RWPE2 (cell line): ENCODE results near the gene GPR55.

ENCODE experiments used
- ATAC-seq: fragments of 200-7000 bp; cut with Tn5 transposase; 3 replicates; pipeline ENCODE4 v1.9.1; 2021; ENCODE audit warnings: low read depth
- DNase-seq: peaks from one replicate; pipeline ENCODE4 v3.0.0-alpha.2; 2020; ENCODE audit warnings: low spot score
- H3K27ac ChIP-seq: fragments of 450-650 bp; 2 replicates; pipeline ENCODE4 v1.5.1; 2017; ENCODE audit warnings: mild to moderate bottlenecking; ENCODE audit not compliant: poor library complexity, severe bottlenecking
- H3K27me3 ChIP-seq: fragments of 250-450 bp; sonication (Bioruptor Pico); 2 replicates; pipeline ENCODE4 v1.5.1; 2021; ENCODE audit warnings: mild to moderate bottlenecking, moderate library complexity; ENCODE audit not compliant: insufficient read depth, poor library complexity, severe bottlenecking
- H3K36me3 ChIP-seq: fragments of 250-450 bp; sonication (Bioruptor Pico); 2 replicates; pipeline ENCODE4 v1.5.1; 2020; ENCODE audit warnings: low read depth, mild to moderate bottlenecking, moderate library complexity
- H3K4me1 ChIP-seq: fragments of 250-450 bp; sonication (Bioruptor Pico); 2 replicates; pipeline ENCODE4 v1.5.1; 2021; ENCODE audit warnings: mild to moderate bottlenecking, moderate library complexity; ENCODE audit not compliant: insufficient read depth, poor library complexity, severe bottlenecking
- H3K4me3 ChIP-seq: fragments of 250-450 bp; sonication (Bioruptor Pico); 2 replicates; pipeline ENCODE4 v1.5.1; 2021; ENCODE audit warnings: mild to moderate bottlenecking, moderate library complexity; ENCODE audit not compliant: severe bottlenecking
- H3K9me3 ChIP-seq: fragments of 250-450 bp; sonication (Bioruptor Pico); 2 replicates; pipeline ENCODE4 v1.5.1; 2021; ENCODE audit warnings: mild to moderate bottlenecking, moderate library complexity; ENCODE audit not compliant: severe bottlenecking
- CTCF ChIP-seq: fragments of 450-650 bp; IDR thresholded peaks from one replicate; pipeline ENCODE4 v1.5.1; 2017; ENCODE audit warnings: mild to moderate bottlenecking, moderate library complexity; ENCODE audit not compliant: poor library complexity, severe bottlenecking

Gene GPR55

GRCh38 chr2:230951396-230951795 lies 26.4 kb upstream of the GPR55 start:
- H3K4me1 ChIP-seq, result no peaks in the 10 kb centered on the region
- H3K9me3 ChIP-seq, result no peaks in the 10 kb centered on the region
- TF ChIP-seq CTCF, result no peak
- H3K27ac ChIP-seq, result no peak overlapping the region
- H3K36me3 ChIP-seq, result no peaks in the 10 kb centered on the region
- DNase-seq (no peak), ATAC-seq (no peak)
- H3K4me3 ChIP-seq, result no peak overlapping the region
- no peaks in the 10 kb centered on the region for H3K27me3 ChIP-seq

GRCh38 chr2:230950874-230951339 lies 25.9 kb upstream of the GPR55 start:
- H3K9me3 ChIP-seq, result no peaks in the 10 kb centered on the region
- no peaks in the 10 kb centered on the region for H3K27me3 ChIP-seq
- H3K4me3 ChIP-seq, result no peak overlapping the region
- no peak for TF ChIP-seq CTCF
- ATAC-seq (no peak), DNase-seq (no peak)
- no peaks in the 10 kb centered on the region for H3K36me3 ChIP-seq
- no peak overlapping the region for H3K27ac ChIP-seq
- no peaks in the 10 kb centered on the region for H3K4me1 ChIP-seq

- DNase-seq (no peak), ATAC-seq (no peak)
- no peaks in the 10 kb centered on the region for H3K9me3 ChIP-seq
- no peaks in the 10 kb centered on the region for H3K4me1 ChIP-seq
- no peak overlapping the region for H3K4me3 ChIP-seq
- TF ChIP-seq CTCF, result no peak
- H3K36me3 ChIP-seq, result no peaks in the 10 kb centered on the region
- H3K27ac ChIP-seq, result no peak overlapping the region
- H3K27me3 ChIP-seq, result no peaks in the 10 kb centered on the region
These were observed 25.2 kb upstream of the GPR55 start for GRCh38 chr2:230949966-230950873.

- Histone ChIP-seq H3K4me1 (no peaks in the 10 kb centered on the region), H3K27ac (no peak overlapping the region), H3K36me3 (no peaks in the 10 kb centered on the region), H3K9me3 (no peaks in the 10 kb centered on the region), H3K27me3 (no peaks in the 10 kb centered on the region), H3K4me3 (no peak overlapping the region)
- no peak for ATAC-seq
- no peak for DNase-seq
- TF ChIP-seq CTCF, result no peak
These were observed 22.9 kb upstream of the GPR55 start for GRCh38 chr2:230947908-230948365.

GRCh38 chr2:230947235-230947576 lies 22.2 kb upstream of the GPR55 start:
- ATAC-seq, result no peak
- H3K4me1 ChIP-seq, result no peaks in the 10 kb centered on the region
- H3K4me3 ChIP-seq, result no peak overlapping the region
- H3K36me3 ChIP-seq, result no peaks in the 10 kb centered on the region
- H3K27me3 ChIP-seq, result no peaks in the 10 kb centered on the region
- TF ChIP-seq CTCF, result no peak
- H3K27ac ChIP-seq, result no peak overlapping the region
- DNase-seq, result no peak
- no peaks in the 10 kb centered on the region for H3K9me3 ChIP-seq
